Spleen (tissue), 7 donors: Measurements from ENCODE around the gene BEND3.

Experiments used
- CTCF ChIP-seq, 11 experiments: fragments of 200-600 bp in 7 of 11; fragments of 450-650 bp in 4 of 11; sonication (generic) in 4 of 11; IDR thresholded peaks in 8 of 11; conservative IDR thresholded peaks in 3 of 11; 1 replicate in 7 of 11; 2 replicates in 4 of 11; pipeline versions ENCODE4 v1.4.0 to v1.8.0; 2016 to 2021; ENCODE audit warnings: antibody characterized with exemption in 11 of 11, inconsistent platforms in 4 of 11, mild to moderate bottlenecking in 1 of 11
- POLR2A ChIP-seq, 3 donors: fragments of 450-650 bp; IDR thresholded peaks; one replicate each; pipeline ENCODE4 v1.5.1; 2017; ENCODE audit warnings: antibody characterized with exemption in 3 of 3, mild to moderate bottlenecking in 1 of 3
- POLR2AphosphoS5 ChIP-seq, 3 donors: sonication (generic); formaldehyde crosslinking; IDR thresholded peaks; one replicate each; pipeline ENCODE4 v1.5.1; 2017; ENCODE audit warnings: antibody characterized with exemption in 3 of 3
- donor health status: DM: no; HTN: no; CAD: no; lungs with moderate emphysema.
- donor health status: DM: no; HTN: no; CAD: no.
- donor health status: DM: no; HTN: no; CAD: no.

DNA sequence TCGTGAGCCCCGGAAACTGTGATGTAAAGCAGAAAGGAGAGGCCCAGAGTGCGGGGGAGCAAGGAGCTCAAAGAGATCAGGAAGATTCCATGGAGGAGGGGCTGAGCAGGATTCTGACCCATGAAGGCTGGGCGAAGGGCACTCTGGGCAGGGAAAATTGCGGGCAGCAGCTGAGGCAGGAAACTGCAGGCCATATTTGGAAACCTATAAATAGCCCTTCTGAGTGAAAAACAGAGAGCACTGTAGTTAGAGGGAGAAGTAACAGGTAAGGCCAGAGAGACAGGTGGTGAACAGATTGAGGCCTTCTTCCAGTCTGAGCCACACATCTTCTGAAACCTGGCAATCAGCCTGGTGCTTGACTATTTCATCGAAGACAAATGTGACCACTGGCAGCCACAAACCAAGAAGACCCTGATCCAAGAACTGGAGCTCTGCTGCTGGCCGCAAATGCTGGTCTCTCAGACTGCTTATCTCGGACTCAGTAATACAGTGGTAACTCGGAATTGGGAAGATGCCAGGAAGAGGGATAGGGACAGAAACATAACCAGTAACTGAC is 14.1 kb upstream of the BEND3 start:
- no peak for TF ChIP-seq POLR2A (IDR thresholded peaks at IDR 0.05)
- no peak for TF ChIP-seq CTCF (IDR thresholded peaks at IDR 0.05 in 8 of 11, conservative IDR thresholded peaks at IDR 0.05 in 3 of 11)
- TF ChIP-seq POLR2AphosphoS5 (IDR thresholded peaks at IDR 0.05), result no peak
